IMR-90 (cell line): ENCODE measurements around the gene IL19. TPM values are rescaled to one million over a fixed set of nuclear protein-coding genes. Genes with fewer than 3 reads are reported as not detected.

Experiments used
- ATAC-seq: fragments of 200-7000 bp; cut with Tn5 transposase; 2 replicates; pipeline ENCODE4 v1.9.1; 2020; ENCODE audit warnings: low read depth, mild to moderate bottlenecking, moderate library complexity
- BruUV-seq: library from RNA; stranded (reverse); fragments of 400-500 nt; replicated peaks from 2 replicates; lab custom pipeline; 2021; lab: Mats Ljungman, UMichigan
- CTCF ChIA-PET: fragments of 300-600 bp; formaldehyde crosslinking; extraction: SDS; loops from one replicate; lab custom pipeline; 2021; ENCODE audit warnings: antibody characterized with exemption; lab: Yijun Ruan, JAX
- POLR2A ChIA-PET: fragments of 300-600 bp; sonication (Branson Sonifier 250); formaldehyde crosslinking; loops from one replicate; lab custom pipeline; 2022; ENCODE audit warnings: antibody characterized with exemption; ENCODE audit not compliant: unreplicated experiment; lab: Charles Lee
- DNase-seq: peaks from one replicate; pipeline ENCODE4 v3.0.0; 2013
- H2AFZ ChIP-seq: replicated peaks from 2 replicates; pipeline ENCODE3; 2013; ENCODE audit warnings: low read length, mild to moderate bottlenecking; ENCODE audit not compliant: poor library complexity
- H2AK5ac ChIP-seq: 2 replicates; pipeline ENCODE4 v1.6.1; 2013; ENCODE audit warnings: low read depth, low read length, inconsistent platforms
- H2AK9ac ChIP-seq: replicated peaks from 2 replicates; pipeline ENCODE3; 2013; ENCODE audit warnings: mild to moderate bottlenecking, low read depth, low read length, moderate library complexity; ENCODE audit not compliant: poor library complexity
- H2BK120ac ChIP-seq: 2 replicates; pipeline ENCODE4 v1.6.1; 2013; ENCODE audit warnings: low read depth, low read length, inconsistent platforms
- H2BK15ac ChIP-seq: 3 replicates; pipeline ENCODE4 v1.6.1; 2013; ENCODE audit warnings: low read depth, low read length, inconsistent platforms
- H2BK20ac ChIP-seq: 2 replicates; pipeline ENCODE4 v1.6.1; 2013; ENCODE audit warnings: low read depth, mild to moderate bottlenecking, inconsistent platforms, low read length, moderate library complexity
- H2BK5ac ChIP-seq: 2 replicates; pipeline ENCODE4 v1.6.1; 2013; ENCODE audit warnings: mild to moderate bottlenecking, low read depth, low read length, inconsistent platforms; ENCODE audit not compliant: poor library complexity, severe bottlenecking
- H3K14ac ChIP-seq: replicated peaks from 2 replicates; pipeline ENCODE4 v1.6.1; 2013; ENCODE audit warnings: low read depth, low read length, inconsistent platforms
- H3K18ac ChIP-seq: 2 replicates; pipeline ENCODE4 v1.6.1; 2013; ENCODE audit warnings: low read depth, low read length, control low read depth
- H3K23ac ChIP-seq: 2 replicates; pipeline ENCODE4 v1.6.1; 2013; ENCODE audit warnings: low read depth, low read length, inconsistent platforms
- H3K27ac ChIP-seq: 2 replicates; pipeline ENCODE4 v1.5.1; 2013; ENCODE audit warnings: mild to moderate bottlenecking, control low read depth, low read length; ENCODE audit not compliant: insufficient read depth
- H3K27me3 ChIP-seq: 2 replicates; pipeline ENCODE4 v1.6.1; 2013; ENCODE audit warnings: low read length; ENCODE audit not compliant: control insufficient read depth, insufficient read depth
- H3K36me3 ChIP-seq: 2 replicates; pipeline ENCODE4 v1.6.1; 2013; ENCODE audit warnings: low read length, mixed read lengths; ENCODE audit not compliant: control insufficient read depth, insufficient read depth
- H3K4ac ChIP-seq: 2 replicates; pipeline ENCODE4 v1.6.1; 2013; ENCODE audit warnings: low read depth, low read length, inconsistent platforms
- H3K4me1 ChIP-seq: 2 replicates; pipeline ENCODE4 v1.6.1; 2013; ENCODE audit warnings: low read length, mixed read lengths; ENCODE audit not compliant: control insufficient read depth, insufficient read depth
- H3K4me2 ChIP-seq: 2 replicates; pipeline ENCODE4 v1.6.1; 2013; ENCODE audit warnings: low read depth, mild to moderate bottlenecking, control low read depth, low read length, moderate library complexity
- H3K4me3 ChIP-seq: 2 replicates; pipeline ENCODE4 v1.5.1; 2013; ENCODE audit warnings: low read depth, mild to moderate bottlenecking, control low read depth, low read length, moderate library complexity; ENCODE audit not compliant: insufficient read depth
- H3K56ac ChIP-seq: 2 replicates; pipeline ENCODE4 v1.6.1; 2013; ENCODE audit warnings: low read length, inconsistent platforms; ENCODE audit not compliant: insufficient read depth; ENCODE audit errors: extremely low read depth
- H3K79me1 ChIP-seq, 2 experiments: 2 replicates each; pipeline ENCODE4 v1.6.1; 2013; ENCODE audit warnings: low read length in 2 of 2, inconsistent platforms in 1 of 2, low read depth in 1 of 2
- H3K9ac ChIP-seq: 2 replicates; pipeline ENCODE4 v1.6.1; 2013; ENCODE audit warnings: low read depth, low read length, control low read depth
- H3K9me1 ChIP-seq: 2 replicates; pipeline ENCODE4 v1.6.1; 2013; ENCODE audit warnings: low read length, inconsistent platforms; ENCODE audit not compliant: insufficient read depth
- H3K9me3 ChIP-seq: 2 replicates; pipeline ENCODE4 v1.6.1; 2013; ENCODE audit warnings: low read length; ENCODE audit not compliant: control insufficient read depth, insufficient read depth
- H4K20me1 ChIP-seq: 2 replicates; pipeline ENCODE4 v1.6.1; 2013; ENCODE audit warnings: low read length, inconsistent platforms; ENCODE audit not compliant: insufficient read depth
- H4K5ac ChIP-seq: 2 replicates; pipeline ENCODE4 v1.6.1; 2013; ENCODE audit warnings: mild to moderate bottlenecking, low read depth, low read length, control low read depth
- H4K8ac ChIP-seq, 2 experiments: 2 replicates each; pipeline ENCODE4 v1.6.1; 2013; ENCODE audit warnings: low read depth in 2 of 2, low read length in 2 of 2, control low read depth in 1 of 2, inconsistent platforms in 1 of 2
- H4K91ac ChIP-seq: 2 replicates; pipeline ENCODE4 v1.6.1; 2013; ENCODE audit warnings: low read depth, low read length, inconsistent platforms; ENCODE audit not compliant: insufficient read depth
- POLR2A ChIP-seq: IDR thresholded peaks from 2 replicates; pipeline ENCODE4 v1.6.1; 2012; ENCODE audit warnings: mild to moderate bottlenecking, low read depth, low read length
- RAD21 ChIP-seq: IDR thresholded peaks from 2 replicates; pipeline ENCODE4 v1.6.1; 2012; ENCODE audit warnings: low read length, improper control_type of control experiment
- SMC3 ChIP-seq: fragments of 150-350 bp; IDR thresholded peaks from 2 replicates; pipeline ENCODE4 v1.6.1; 2016; ENCODE audit warnings: low read depth, mild to moderate bottlenecking, antibody characterized with exemption, low read length, moderate library complexity
- WGBS, 2 experiments: methylation state at CpG; one replicate each; pipeline versions ENCODE4 v1.1.5 to v1.1.7; 2013; ENCODE audit warnings: missing lambda C conversion rate in 2 of 2; ENCODE audit not compliant: insufficient read length in 1 of 2; ENCODE audit errors: extremely low coverage in 2 of 2; 5-methylcytosine and 5-hydroxymethylcytosine counted together
- dilution Hi-C: fragments of 300-500 bp; cut with HindIII; formaldehyde crosslinking; loops from one replicate; pipeline ENCODE4 v1.14.3; 2018; ENCODE audit warnings: low sequenced_read_pairs; ENCODE audit not compliant: unreplicated experiment
- in situ Hi-C: fragments of 300-500 bp; cut with MboI; formaldehyde crosslinking; loops from 3 replicates; pipeline ENCODE4 v1.14.3; 2019; ENCODE audit warnings: low sequenced_read_pairs, inconsistent platforms, mixed read lengths
- intact Hi-C: fragments of 100-400 bp; cut with micrococcal nuclease; formaldehyde crosslinking; loops from 2 replicates; pipeline ENCODE4 v1.10.0; 2022
- polyA plus RNA-seq, 3 experiments: library from polyadenylated mRNA; depleted of rRNA; stranded (reverse); fragments of >200 nt; gene quantifications; 2 replicates each; pipeline ENCODE4 v1.2.3, GENCODE V29; 2012; ENCODE audit warnings: low replicate concordance in 1 of 3
- total RNA-seq: library from RNA; depleted of rRNA; stranded (reverse); fragments of >200 nt; gene quantifications from 2 replicates; pipeline ENCODE4 v1.2.3, GENCODE V29; 2012

Gene IL19
- total and polyA plus RNA-seq, 2 of the 4 experiments (the other 2 are of a cell fraction) = not detected

DNA sequence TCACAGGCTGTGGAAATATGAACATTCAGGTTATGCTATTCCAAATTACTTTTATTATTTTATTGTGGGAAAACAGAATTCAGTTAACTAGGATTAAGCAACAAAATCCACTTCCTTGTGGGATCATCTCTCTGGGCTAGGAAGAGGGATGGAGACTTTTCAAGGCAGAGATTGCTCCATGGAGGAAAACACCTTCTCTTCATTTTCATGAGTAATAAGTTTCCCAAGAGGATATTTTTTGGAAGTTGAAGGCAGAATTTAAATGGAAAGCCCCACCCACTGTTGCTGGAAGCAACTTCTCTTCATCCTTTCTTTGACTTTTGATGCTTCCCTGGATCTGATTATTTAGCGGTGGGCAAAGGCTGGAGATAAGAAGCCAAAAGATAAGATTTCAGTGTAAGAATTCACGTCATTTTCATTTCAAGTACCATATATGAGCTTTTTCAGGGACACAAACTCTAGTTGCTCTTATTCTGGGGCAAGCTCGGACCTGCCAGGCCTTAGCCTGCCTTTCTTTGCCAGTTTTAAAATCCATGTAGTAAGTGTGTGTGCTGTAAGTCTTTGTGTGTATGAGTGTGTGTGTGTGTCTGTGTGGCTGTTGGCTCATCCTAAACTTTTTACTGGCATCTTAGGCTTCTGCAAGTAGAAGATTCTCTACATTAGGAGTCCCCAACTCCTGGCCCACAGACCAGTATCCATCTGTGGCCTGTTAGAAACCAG lies 114.9 kb downstream of the IL19 start:
- no peak overlapping the region for H3K23ac ChIP-seq
- no peak for ATAC-seq
- H3K9me3 ChIP-seq = 0 out of 2 replicates have a peak, but pooled peaks cover 1% of the 10 kb centered on the region
- no peak overlapping the region for H3K4me2 ChIP-seq
- no peak overlapping the region for H2AFZ ChIP-seq
- H3K79me1 ChIP-seq = no peaks in the 10 kb centered on the region
- H3K9ac ChIP-seq = no peak overlapping the region
- H2BK20ac ChIP-seq = peak overlapping the region; percentile 65; the same call in 1 of the 2 replicates
- no peak overlapping the region for H4K8ac ChIP-seq
- no peak for DNase-seq
- H4K5ac ChIP-seq = peak overlapping the region; percentile 79; the same call in 1 of the 2 replicates
- H3K27me3 ChIP-seq = no peaks in the 10 kb centered on the region
- 0 out of 3 replicates have a peak overlapping the region, but pooled peaks have one; percentile 15 for H2BK15ac ChIP-seq
- H3K36me3 ChIP-seq = no peaks in the 10 kb centered on the region
- H3K27ac ChIP-seq = no peak overlapping the region
- peak overlapping the region; percentile 4; the same call in 1 of the 2 replicates for H3K4ac ChIP-seq
- no CpG with 5 or more reads among the region's 3 CpGs for WGBS, 2 experiments
- no peak overlapping the region for H3K4me3 ChIP-seq
- H3K18ac ChIP-seq = peak overlapping the region; percentile 70; the same call in 1 of the 2 replicates
- CTCF ChIA-PET = interaction anchor here (0.8 to 1.0 kb wide), 2 partner anchors 20 to 28 kb away, joined by 3 to 4 read pairs; partner anchors contain the start of gene IL20
- peaks cover 10% of the 10 kb centered on the region for H3K9me1 ChIP-seq
- in situ Hi-C loops = no loop called here
- no peak overlapping the region for H3K56ac ChIP-seq
- peak overlapping the region; percentile 1; the same call in 1 of the 2 replicates for H2BK120ac ChIP-seq
- no peak overlapping the region; the same call in 1 of the 2 replicates for H2AK5ac ChIP-seq
- no peak overlapping the region for H3K14ac ChIP-seq
- TF ChIP-seq POLR2A = no peak
- no peak for TF ChIP-seq SMC3
- no peak for TF ChIP-seq RAD21
- intact Hi-C loops = no loop called here
- H4K91ac ChIP-seq = no peak overlapping the region
- H3K4me1 ChIP-seq = peaks cover 12% of the 10 kb centered on the region
- H2AK9ac ChIP-seq = no peak overlapping the region
- no peak overlapping the region for H2BK5ac ChIP-seq
- POLR2A ChIA-PET = no interaction called here
- dilution Hi-C loops = no loop called here
- no peaks in the 10 kb centered on the region for H4K20me1 ChIP-seq
- BruUV-seq = no TSS peak
